Panc1 (cell line): Measurements from ENCODE around the gene ZMYM4. TPM values are rescaled to one million over a fixed set of nuclear protein-coding genes. Genes with fewer than 3 reads are reported as not detected.
"Not testable (repeated sequence)": the region's sequence is repeated elsewhere in the genome, so short reads cannot be mapped to it uniquely, and the experiment has no call there.

Experiments
- ATAC-seq: fragments of 200-7000 bp; cut with Tn5 transposase; 2 replicates; pipeline ENCODE4 v1.9.1; 2020; ENCODE audit warnings: mild to moderate bottlenecking, moderate library complexity
- BruUV-seq: library from RNA; stranded (reverse); fragments of 400-500 nt; replicated peaks from 2 replicates; lab custom pipeline; 2021; lab: Mats Ljungman, UMichigan
- CTCF ChIA-PET: fragments of 300-600 bp; sonication (Branson Sonifier 250); formaldehyde crosslinking; loops from one replicate; lab custom pipeline; 2022; ENCODE audit warnings: antibody characterized with exemption; lab: Charles Lee
- POLR2A ChIA-PET: fragments of 300-600 bp; sonication (Branson Sonifier 250); formaldehyde crosslinking; loops from one replicate; lab custom pipeline; 2022; ENCODE audit warnings: antibody characterized with exemption; lab: Charles Lee
- DNase-seq: peaks from one replicate; pipeline ENCODE4 v3.0.0-alpha.2; 2010; ENCODE audit warnings: low read depth, low spot score
- H3K27ac ChIP-seq: 2 replicates; pipeline ENCODE4 v1.5.1; 2011; ENCODE audit warnings: mild to moderate bottlenecking, low read length, inconsistent platforms
- H3K27me3 ChIP-seq: fragments of 200-500 bp; sonication (Bioruptor generic); 2 replicates; pipeline ENCODE4 v1.6.0; 2014; ENCODE audit warnings: low read length, inconsistent platforms; ENCODE audit not compliant: control insufficient read depth, insufficient read depth
- H3K36me3 ChIP-seq: fragments of 200-500 bp; sonication (Bioruptor generic); 2 replicates; pipeline ENCODE4 v1.5.1; 2014; ENCODE audit warnings: inconsistent platforms, mild to moderate bottlenecking, low read length, moderate library complexity; ENCODE audit not compliant: control insufficient read depth, insufficient read depth
- H3K4me1 ChIP-seq: 2 replicates; pipeline ENCODE4 v1.5.1; 2011; ENCODE audit warnings: inconsistent platforms, mild to moderate bottlenecking, low read length, moderate library complexity; ENCODE audit not compliant: control insufficient read depth, insufficient read depth
- H3K4me3 ChIP-seq, 2 experiments: 2 replicates each; pipeline ENCODE4 v1.5.1; 2011 to 2012; ENCODE audit warnings: low read depth in 2 of 2, low read length in 2 of 2, mild to moderate bottlenecking in 2 of 2, inconsistent platforms in 1 of 2, moderate library complexity in 1 of 2
- H3K9me3 ChIP-seq: fragments of 200-500 bp; sonication (Bioruptor generic); 2 replicates; pipeline ENCODE4 v1.5.1; 2014; ENCODE audit warnings: low read depth, mild to moderate bottlenecking, inconsistent platforms, low read length, moderate library complexity; ENCODE audit not compliant: control insufficient read depth, insufficient read depth
- POLR2AphosphoS5 ChIP-seq: IDR thresholded peaks from 2 replicates; pipeline ENCODE4 v1.6.1; 2012; ENCODE audit warnings: mild to moderate bottlenecking, low read depth, low read length, moderate library complexity
- SIN3A ChIP-seq: IDR thresholded peaks from 2 replicates; pipeline ENCODE4 v1.6.1; 2012; ENCODE audit warnings: low read depth, mild to moderate bottlenecking, low read length, moderate library complexity, borderline replicate concordance; ENCODE audit not compliant: insufficient read depth
- TCF7L2 ChIP-seq: IDR thresholded peaks from 2 replicates; pipeline ENCODE4 v1.6.1; 2011; ENCODE audit warnings: mild to moderate bottlenecking, low read depth, low read length, inconsistent platforms
- in situ Hi-C: cut with HindIII; loops from 2 replicates; pipeline ENCODE4 v1.10.0; 2016; ENCODE audit warnings: low sequenced_read_pairs, low pct_unique_long_range_greater_than_20kb
- intact Hi-C: fragments of 100-400 bp; cut with micrococcal nuclease; formaldehyde crosslinking; loops from one replicate; pipeline ENCODE4 v1.10.0; 2022; ENCODE audit not compliant: unreplicated experiment
- total RNA-seq: library from RNA; stranded (reverse); gene quantifications from one replicate; pipeline ENCODE4 v1.2.1, GENCODE V29; 2021; ENCODE audit not compliant: unreplicated experiment
- TF ChIP-seq, protein P1 (sequence below), 2 experiments: IDR thresholded peaks; 2 replicates each; pipeline ENCODE4 v1.6.1; 2011 to 2012; ENCODE audit warnings: low read depth in 2 of 2, control low read depth in 1 of 2, low read length in 1 of 2, mild to moderate bottlenecking in 1 of 2, moderate library complexity in 1 of 2; ENCODE audit not compliant: insufficient read depth in 1 of 2
- TF ChIP-seq, protein P2 (sequence below): fragments of 450-650 bp; IDR thresholded peaks from 2 replicates; pipeline ENCODE4 v1.5.1; 2017; ENCODE audit warnings: mild to moderate bottlenecking

Gene ZMYM4
- total RNA-seq, 1 experiment from 2014 or later, result 82.2 TPM

DNA sequence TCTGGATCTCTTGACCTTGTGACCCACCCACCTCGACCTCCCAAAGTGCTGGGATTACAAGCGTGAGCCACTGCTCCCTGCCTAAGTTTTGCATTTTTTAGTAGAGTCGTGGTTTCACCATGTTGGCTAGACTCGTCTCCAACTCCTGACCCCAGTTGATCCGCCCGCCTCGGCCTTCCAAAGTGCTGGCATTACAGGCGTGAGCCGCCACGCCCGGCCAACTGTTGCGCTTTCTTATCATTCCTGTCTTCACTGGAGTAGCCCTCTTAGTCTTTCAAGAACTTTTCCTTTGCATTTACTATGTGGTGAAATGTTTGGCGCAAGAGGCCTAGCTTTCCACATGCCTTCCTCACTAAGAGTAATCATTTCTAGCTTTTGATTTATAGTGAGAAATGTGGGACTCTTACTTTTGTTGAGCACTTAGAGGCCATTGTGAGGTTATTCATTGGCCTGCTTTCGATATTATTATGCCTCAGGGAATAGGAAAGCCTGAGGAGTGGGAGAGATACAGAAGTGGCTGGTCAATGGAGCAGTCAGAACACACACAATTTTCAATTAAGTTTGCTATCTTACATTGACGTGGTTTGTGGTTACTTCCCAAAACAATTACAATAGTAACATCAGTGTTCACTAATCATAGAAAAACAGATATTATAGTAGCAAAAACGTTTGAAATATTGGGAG, 111.0 kb downstream of the ZMYM4 start:
- no peak overlapping the region for H3K4me3 ChIP-seq
- H3K9me3 ChIP-seq, result no peaks in the 10 kb centered on the region
- CTCF ChIA-PET, result no interaction called here
- ATAC-seq (no peak), DNase-seq (no peak)
- peaks cover 3% of the 10 kb centered on the region; the same call in 1 of the 2 replicates for H3K36me3 ChIP-seq
- intact Hi-C loops (no loop called here), in situ Hi-C loops (no loop called here)
- H3K4me1 ChIP-seq, result no peaks in the 10 kb centered on the region
- no TSS peak for BruUV-seq
- POLR2A ChIA-PET, result interaction anchor here (0.6 kb wide), 1 partner anchor 64 kb away, joined by 3 read pairs; no protein-coding TSS in a partner anchor
- H3K27ac ChIP-seq, result no peak overlapping the region
- H3K27me3 ChIP-seq, result no peaks in the 10 kb centered on the region
- TF ChIP-seq, protein P1, sequence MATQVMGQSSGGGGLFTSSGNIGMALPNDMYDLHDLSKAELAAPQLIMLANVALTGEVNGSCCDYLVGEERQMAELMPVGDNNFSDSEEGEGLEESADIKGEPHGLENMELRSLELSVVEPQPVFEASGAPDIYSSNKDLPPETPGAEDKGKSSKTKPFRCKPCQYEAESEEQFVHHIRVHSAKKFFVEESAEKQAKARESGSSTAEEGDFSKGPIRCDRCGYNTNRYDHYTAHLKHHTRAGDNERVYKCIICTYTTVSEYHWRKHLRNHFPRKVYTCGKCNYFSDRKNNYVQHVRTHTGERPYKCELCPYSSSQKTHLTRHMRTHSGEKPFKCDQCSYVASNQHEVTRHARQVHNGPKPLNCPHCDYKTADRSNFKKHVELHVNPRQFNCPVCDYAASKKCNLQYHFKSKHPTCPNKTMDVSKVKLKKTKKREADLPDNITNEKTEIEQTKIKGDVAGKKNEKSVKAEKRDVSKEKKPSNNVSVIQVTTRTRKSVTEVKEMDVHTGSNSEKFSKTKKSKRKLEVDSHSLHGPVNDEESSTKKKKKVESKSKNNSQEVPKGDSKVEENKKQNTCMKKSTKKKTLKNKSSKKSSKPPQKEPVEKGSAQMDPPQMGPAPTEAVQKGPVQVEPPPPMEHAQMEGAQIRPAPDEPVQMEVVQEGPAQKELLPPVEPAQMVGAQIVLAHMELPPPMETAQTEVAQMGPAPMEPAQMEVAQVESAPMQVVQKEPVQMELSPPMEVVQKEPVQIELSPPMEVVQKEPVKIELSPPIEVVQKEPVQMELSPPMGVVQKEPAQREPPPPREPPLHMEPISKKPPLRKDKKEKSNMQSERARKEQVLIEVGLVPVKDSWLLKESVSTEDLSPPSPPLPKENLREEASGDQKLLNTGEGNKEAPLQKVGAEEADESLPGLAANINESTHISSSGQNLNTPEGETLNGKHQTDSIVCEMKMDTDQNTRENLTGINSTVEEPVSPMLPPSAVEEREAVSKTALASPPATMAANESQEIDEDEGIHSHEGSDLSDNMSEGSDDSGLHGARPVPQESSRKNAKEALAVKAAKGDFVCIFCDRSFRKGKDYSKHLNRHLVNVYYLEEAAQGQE (IDR thresholded peaks at IDR 0.05; ENCODE audit: insufficient read depth in 1 of 2, low read depth in 2 of 2, low read length in 1 of 2), result no peak
- no peak for TF ChIP-seq TCF7L2
- TF ChIP-seq POLR2AphosphoS5, result no peak
- no peak for TF ChIP-seq SIN3A
- TF ChIP-seq, protein P2, sequence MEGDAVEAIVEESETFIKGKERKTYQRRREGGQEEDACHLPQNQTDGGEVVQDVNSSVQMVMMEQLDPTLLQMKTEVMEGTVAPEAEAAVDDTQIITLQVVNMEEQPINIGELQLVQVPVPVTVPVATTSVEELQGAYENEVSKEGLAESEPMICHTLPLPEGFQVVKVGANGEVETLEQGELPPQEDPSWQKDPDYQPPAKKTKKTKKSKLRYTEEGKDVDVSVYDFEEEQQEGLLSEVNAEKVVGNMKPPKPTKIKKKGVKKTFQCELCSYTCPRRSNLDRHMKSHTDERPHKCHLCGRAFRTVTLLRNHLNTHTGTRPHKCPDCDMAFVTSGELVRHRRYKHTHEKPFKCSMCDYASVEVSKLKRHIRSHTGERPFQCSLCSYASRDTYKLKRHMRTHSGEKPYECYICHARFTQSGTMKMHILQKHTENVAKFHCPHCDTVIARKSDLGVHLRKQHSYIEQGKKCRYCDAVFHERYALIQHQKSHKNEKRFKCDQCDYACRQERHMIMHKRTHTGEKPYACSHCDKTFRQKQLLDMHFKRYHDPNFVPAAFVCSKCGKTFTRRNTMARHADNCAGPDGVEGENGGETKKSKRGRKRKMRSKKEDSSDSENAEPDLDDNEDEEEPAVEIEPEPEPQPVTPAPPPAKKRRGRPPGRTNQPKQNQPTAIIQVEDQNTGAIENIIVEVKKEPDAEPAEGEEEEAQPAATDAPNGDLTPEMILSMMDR, result no peak

DNA sequence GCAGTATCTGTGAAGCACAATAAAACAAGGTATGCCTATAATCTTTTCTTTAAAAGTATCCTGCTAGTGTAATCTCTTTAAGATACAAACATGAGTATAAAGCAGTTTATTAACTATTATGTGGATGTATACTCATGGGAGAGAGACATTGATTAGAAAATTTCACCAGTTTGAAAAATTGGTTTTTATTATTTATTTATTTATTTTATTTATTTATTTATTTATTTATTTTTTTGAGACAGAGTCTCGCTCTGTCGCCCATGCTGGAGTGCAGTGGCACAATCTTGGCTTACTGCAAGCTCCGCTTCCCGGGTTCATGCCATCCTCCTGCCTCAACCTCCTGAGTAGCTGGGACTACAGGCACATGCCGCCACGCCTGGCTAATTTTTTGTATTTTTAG, 111.6 kb downstream of the ZMYM4 start:
- POLR2A ChIA-PET, intact Hi-C loops, H3K27ac ChIP-seq, H3K9me3 ChIP-seq, H3K36me3 ChIP-seq, DNase-seq, H3K4me1 ChIP-seq, H3K27me3 ChIP-seq, CTCF ChIA-PET, in situ Hi-C loops, BruUV-seq, H3K4me3 ChIP-seq, ATAC-seq: not testable (repeated sequence)

DNA sequence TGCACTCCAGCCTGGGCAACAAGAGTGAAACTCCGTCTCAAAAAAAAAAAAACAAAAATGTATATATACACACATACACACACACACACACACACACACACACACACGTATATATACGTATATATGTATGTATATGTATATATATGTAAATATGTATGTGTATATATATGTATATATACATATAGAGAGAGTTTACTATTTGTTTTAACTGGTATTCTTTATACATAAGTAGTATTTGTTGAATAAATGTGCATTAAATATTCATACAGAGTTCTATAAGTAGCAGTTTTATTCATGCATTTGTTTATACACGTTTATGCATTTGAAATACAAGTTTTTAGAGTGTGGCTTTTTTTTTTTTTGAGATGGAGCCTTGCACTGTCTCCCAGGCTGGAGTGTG, 113.6 kb downstream of the ZMYM4 start:
- no peak for DNase-seq
- no peaks in the 10 kb centered on the region for H3K9me3 ChIP-seq
- peaks cover 9% of the 10 kb centered on the region for H3K36me3 ChIP-seq
- BruUV-seq, result no TSS peak
- no peaks in the 10 kb centered on the region for H3K4me1 ChIP-seq
- no peak overlapping the region for H3K27ac ChIP-seq
- intact Hi-C loops, result no loop called here
- in situ Hi-C loops, result no loop called here
- no peak overlapping the region for H3K4me3 ChIP-seq
- TF ChIP-seq TCF7L2 (no peak), POLR2AphosphoS5 (no peak), SIN3A (no peak)
- TF ChIP-seq, protein P1 (IDR thresholded peaks at IDR 0.05; ENCODE audit: insufficient read depth in 1 of 2, low read depth in 2 of 2, low read length in 1 of 2), result no peak
- TF ChIP-seq, protein P2, result no peak
- CTCF ChIA-PET, result no interaction called here
- H3K27me3 ChIP-seq, result no peaks in the 10 kb centered on the region
- POLR2A ChIA-PET, result no interaction called here
- no peak for ATAC-seq
